ENCODE data around the gene LRRC4C.

DNA sequence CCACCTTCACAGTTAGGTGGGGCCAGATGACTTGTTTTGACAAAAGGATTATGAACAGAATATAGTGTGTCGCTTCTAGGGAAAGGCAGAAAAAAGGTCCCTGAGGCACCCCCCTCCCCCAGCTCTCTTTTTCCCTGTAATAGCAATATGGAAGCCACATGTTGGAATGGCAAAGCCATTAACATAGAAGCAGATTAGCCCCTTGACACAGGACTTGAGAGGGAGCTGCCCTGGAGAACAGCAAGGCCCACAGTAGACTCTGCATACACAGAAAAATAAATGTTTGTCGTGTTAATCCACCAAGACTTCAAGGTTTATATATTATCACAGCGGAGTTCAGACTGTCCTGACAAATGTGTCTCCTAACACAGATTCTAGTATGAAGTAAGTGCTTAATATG, 1222.9 kb downstream of the LRRC4C start:
- TF ChIP-seq, protein P1, sequence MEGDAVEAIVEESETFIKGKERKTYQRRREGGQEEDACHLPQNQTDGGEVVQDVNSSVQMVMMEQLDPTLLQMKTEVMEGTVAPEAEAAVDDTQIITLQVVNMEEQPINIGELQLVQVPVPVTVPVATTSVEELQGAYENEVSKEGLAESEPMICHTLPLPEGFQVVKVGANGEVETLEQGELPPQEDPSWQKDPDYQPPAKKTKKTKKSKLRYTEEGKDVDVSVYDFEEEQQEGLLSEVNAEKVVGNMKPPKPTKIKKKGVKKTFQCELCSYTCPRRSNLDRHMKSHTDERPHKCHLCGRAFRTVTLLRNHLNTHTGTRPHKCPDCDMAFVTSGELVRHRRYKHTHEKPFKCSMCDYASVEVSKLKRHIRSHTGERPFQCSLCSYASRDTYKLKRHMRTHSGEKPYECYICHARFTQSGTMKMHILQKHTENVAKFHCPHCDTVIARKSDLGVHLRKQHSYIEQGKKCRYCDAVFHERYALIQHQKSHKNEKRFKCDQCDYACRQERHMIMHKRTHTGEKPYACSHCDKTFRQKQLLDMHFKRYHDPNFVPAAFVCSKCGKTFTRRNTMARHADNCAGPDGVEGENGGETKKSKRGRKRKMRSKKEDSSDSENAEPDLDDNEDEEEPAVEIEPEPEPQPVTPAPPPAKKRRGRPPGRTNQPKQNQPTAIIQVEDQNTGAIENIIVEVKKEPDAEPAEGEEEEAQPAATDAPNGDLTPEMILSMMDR (IDR thresholded peaks at IDR 0.05) = no peak
- no peak for TF ChIP-seq ZFX (IDR thresholded peaks at IDR 0.05; ENCODE audit: borderline replicate concordance)

All from 22Rv1 (cell line).